Measurements from ENCODE around the gene SPRING1.
A peak's percentile ranks its signal among the peaks of the same experiment; 100 is the strongest.

Gene SPRING1

GRCh38 chr12:116713527-116713926 lies 24.3 kb downstream of the SPRING1 start:
- no peak for DNase-seq
- intact Hi-C loops (cut with DNase I) = no loop called here

GRCh38 chr12:116712458-116713303 lies 25.2 kb downstream of the SPRING1 start:
- intact Hi-C loops (cut with DNase I) = no loop called here
- peak in 1 of 42 donors; percentile 21 for DNase-seq

- intact Hi-C loops (cut with DNase I) = no loop called here
- DNase-seq = peak in 1 of 42 donors; percentile 18
Measured at GRCh38 chr12:116710370-116711150, 27.3 kb downstream of the SPRING1 start.

GRCh38 chr12:116709768-116710167 lies 28.1 kb downstream of the SPRING1 start:
- intact Hi-C loops (cut with DNase I) = loop anchor here (10.0 kb wide), 2 partner anchors 435 to 705 kb away; partner anchors contain the start of gene MED13L
- peak in 4 of 42 donors; percentile 20 to 34 (median 26) for DNase-seq

- intact Hi-C loops (cut with DNase I) = loop anchor here (10.0 kb wide), 2 partner anchors 434 to 704 kb away; partner anchors contain the start of gene MED13L
- DNase-seq = peak; percentile 70 to 96 (median 90)
Measured at GRCh38 chr12:116708826-116709756, 28.8 kb downstream of the SPRING1 start.

- no peak for DNase-seq
- intact Hi-C loops (cut with DNase I) = loop anchor here (10.0 kb wide), 2 partner anchors 433 to 703 kb away; partner anchors contain the start of gene MED13L
Measured at GRCh38 chr12:116707751-116708150, 30.1 kb downstream of the SPRING1 start.

- peak; percentile 37 to 92 (median 82) for DNase-seq
- intact Hi-C loops (cut with DNase I) = loop anchor here (10.0 kb wide), 2 partner anchors 429 to 699 kb away; partner anchors contain the start of gene MED13L
Measured at GRCh38 chr12:116703214-116703795, 34.6 kb downstream of the SPRING1 start.

- intact Hi-C loops (cut with DNase I) = loop anchor here (10.0 kb wide), 2 partner anchors 427 to 697 kb away; partner anchors contain the start of gene MED13L
Measured at GRCh38 chr12:116701432-116701831, 36.4 kb downstream of the SPRING1 start.

GRCh38 chr12:116700066-116700465 lies 37.8 kb downstream of the SPRING1 start:
- intact Hi-C loops (cut with DNase I) = loop anchor here (10.0 kb wide), 2 partner anchors 425 to 695 kb away; partner anchors contain the start of gene MED13L
- no peak for DNase-seq

More at GRCh38 chr12:116701432-116701831, 36.4 kb downstream of the SPRING1 start:
- DNase-seq = no peak

- intact Hi-C loops (cut with DNase I) = no loop called here
Measured at GRCh38 chr12:116698554-116699075, 39.3 kb downstream of the SPRING1 start.

GRCh38 chr12:116698116-116698515 lies 39.8 kb downstream of the SPRING1 start:
- intact Hi-C loops (cut with DNase I) = no loop called here
- DNase-seq = no peak

More at GRCh38 chr12:116698554-116699075, 39.3 kb downstream of the SPRING1 start:
- no peak for DNase-seq

- intact Hi-C loops (cut with DNase I) = no loop called here
- DNase-seq = no peak
Measured at GRCh38 chr12:116697716-116698115, 40.2 kb downstream of the SPRING1 start.

- intact Hi-C loops (cut with DNase I) = no loop called here
- peak in 12 of 42 donors; percentile 14 to 61 (median 32) for DNase-seq
Measured at GRCh38 chr12:116697305-116697704, 40.6 kb downstream of the SPRING1 start.

- DNase-seq = no peak
- intact Hi-C loops (cut with DNase I) = no loop called here
Measured at GRCh38 chr12:116695464-116695725, 42.5 kb downstream of the SPRING1 start.

- intact Hi-C loops (cut with DNase I) = no loop called here
- DNase-seq = no peak
Measured at GRCh38 chr12:116694653-116695463, 43.0 kb downstream of the SPRING1 start.

- peak in 16 of 42 donors; percentile 17 to 55 (median 32) for DNase-seq
- intact Hi-C loops (cut with DNase I) = no loop called here
Measured at GRCh38 chr12:116693286-116694227, 44.3 kb downstream of the SPRING1 start.

Measured in head of caudate nucleus (tissue), 42 donors.